Measurements from ENCODE around the gene TCERG1.

The TCERG1 gene

DNA sequence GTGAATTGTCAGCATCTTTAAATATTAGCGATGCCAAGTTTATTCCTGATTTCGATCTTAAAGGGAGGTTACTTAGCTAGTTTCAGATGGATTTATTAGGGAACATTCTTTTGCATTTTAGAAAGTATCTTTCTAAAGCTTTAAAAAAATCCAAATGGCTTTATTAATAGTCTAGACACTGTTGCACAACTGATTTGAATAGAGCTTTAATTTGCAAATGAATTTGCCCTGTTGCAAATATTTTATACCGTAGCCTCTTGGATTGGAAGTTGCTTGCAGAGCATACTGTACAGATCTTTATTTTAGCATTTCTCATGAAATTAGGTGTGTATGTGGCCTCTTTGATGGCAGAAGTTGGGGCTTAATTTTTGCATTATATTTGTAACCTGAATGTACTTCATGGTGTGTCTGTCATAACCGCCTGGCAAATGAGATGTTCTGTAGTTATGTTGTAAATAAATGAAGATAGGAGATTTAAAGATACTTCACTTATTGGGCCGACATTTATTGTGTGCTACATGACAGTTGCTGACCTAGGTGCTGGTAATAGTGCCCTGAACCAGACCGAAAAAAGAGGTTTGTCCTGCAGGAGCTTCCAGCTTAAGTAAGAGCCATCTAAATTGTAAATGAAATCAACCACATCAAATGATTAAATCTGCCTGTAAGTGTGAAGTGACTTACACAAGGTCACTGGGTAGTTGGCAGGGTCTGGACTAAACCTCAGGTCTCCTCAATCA lies 1.8 kb downstream of the TCERG1 start:
- no peak for DNase-seq (ENCODE audit: low read depth, low spot score)
- peak overlapping the region; percentile 93 for H3K4me3 ChIP-seq (ENCODE audit: low read length)

DNA sequence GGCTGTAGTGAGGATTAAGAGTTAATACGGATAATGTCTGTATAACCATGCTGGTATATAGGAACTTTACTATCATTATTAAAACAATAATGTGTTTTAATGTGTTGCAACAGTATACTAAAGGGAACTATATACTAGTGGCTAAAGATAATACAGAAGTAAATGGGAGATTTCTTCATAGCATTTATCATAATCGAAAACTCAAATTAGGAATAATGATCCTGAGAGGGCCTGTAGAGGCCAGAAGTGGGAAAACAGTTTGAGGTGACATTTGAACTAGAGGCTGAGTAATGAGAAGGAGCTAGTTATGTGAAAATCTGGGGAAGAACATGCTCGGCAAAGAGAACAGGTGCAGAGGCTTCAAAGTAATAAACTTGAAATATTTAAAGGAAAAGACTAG lies 2.9 kb downstream of the TCERG1 start:
- H3K4me3 ChIP-seq (ENCODE audit: low read length), result no peak overlapping the region
- DNase-seq (ENCODE audit: low read depth, low spot score), result no peak

DNA sequence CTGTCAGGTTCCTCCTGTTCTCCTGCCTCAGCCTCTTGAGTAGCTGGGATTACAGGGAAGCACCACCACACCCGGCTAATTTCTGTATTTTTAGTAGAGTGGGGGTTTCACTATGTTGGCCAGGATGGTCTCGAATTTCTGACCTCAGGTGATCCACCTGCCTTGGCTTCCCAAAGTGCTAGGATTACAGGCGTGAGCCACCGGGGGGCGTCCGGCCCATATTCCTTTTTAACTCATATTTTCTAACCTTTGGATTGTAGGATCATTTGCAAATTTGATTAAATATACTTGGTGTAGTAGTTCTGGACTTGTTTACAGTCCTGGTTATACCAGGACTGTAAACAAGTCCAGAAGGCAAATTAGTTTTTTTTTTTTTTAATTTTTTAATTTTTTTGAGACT lies 4.3 kb downstream of the TCERG1 start:
- no peak for DNase-seq (ENCODE audit: low read depth, low spot score)
- H3K4me3 ChIP-seq (ENCODE audit: low read length), result no peak overlapping the region

DNA sequence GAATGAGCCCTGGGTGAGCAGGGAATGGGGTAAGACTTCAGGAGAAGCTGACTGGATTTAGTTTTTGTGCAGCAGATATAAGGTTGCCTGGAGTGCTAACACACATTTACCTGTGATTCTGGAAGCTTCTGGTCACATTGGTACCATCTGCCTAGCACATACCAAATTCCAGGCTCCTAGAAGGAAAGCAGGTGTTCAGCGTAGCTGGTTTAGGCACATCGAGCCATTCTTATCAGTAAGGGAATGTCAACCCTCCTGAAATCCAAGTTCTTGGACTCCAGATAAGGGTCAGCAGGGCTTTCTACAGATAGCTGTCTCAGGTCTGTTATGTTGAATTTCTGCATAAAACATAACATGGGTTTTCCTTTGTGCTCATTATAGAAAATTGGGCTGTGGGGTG lies 10.3 kb downstream of the TCERG1 start:
- DNase-seq (ENCODE audit: low read depth, low spot score), result no peak
- H3K4me3 ChIP-seq (ENCODE audit: low read length), result no peak overlapping the region

DNA sequence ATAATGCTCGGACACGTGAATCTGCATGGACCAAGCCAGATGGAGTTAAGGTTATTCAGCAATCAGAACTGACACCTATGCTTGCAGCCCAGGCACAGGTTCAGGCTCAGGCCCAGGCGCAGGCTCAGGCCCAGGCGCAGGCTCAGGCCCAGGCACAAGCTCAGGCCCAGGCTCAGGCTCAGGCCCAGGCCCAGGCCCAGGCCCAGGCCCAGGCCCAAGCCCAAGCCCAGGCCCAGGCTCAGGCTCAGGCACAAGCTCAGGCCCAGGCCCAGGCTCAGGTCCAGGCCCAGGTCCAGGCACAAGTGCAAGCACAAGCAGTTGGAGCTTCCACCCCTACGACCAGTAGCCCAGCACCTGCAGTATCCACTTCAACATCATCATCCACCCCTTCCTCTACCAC lies 11.8 kb downstream of the TCERG1 start:
- no peak for DNase-seq (ENCODE audit: low read depth, low spot score)
- no peak overlapping the region for H3K4me3 ChIP-seq (ENCODE audit: low read length)

DNA sequence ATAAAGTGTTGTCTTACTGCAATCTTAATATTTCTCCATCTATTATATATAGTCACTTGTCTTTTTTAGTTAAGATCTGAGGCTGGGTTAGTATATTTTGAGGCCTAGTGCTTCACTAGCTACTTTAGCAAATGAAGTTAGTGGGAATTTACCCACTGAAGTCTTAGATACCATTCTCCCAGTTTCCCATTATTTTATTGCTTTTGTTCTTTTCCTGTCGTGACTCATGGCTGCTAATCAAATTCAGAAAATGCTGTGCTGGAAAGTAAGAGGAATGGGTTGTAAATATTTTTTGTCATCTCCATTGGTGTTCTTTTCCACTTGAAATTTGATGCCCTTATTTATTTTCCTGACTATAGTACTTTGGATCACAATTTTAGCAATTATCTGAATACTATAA lies 14.2 kb downstream of the TCERG1 start:
- no peak overlapping the region for H3K4me3 ChIP-seq (ENCODE audit: low read length)
- DNase-seq (ENCODE audit: low read depth, low spot score), result no peak

DNA sequence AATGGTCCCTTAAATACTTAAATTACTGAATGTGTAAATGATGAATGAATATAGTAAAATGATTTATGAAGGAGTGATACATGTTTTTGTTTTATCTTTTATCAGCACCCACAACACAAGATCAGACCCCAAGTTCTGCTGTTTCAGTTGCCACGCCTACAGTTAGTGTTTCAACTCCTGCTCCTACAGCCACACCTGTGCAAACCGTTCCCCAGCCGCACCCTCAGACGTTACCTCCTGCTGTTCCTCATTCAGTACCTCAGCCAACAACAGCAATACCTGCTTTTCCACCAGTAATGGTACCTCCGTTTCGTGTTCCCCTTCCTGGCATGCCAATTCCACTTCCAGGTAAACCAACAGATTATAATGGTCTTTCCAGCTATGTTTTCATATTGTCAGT lies 16.3 kb downstream of the TCERG1 start:
- DNase-seq (ENCODE audit: low read depth, low spot score), result peak; percentile 51
- H3K4me3 ChIP-seq (ENCODE audit: low read length), result no peak overlapping the region

DNA sequence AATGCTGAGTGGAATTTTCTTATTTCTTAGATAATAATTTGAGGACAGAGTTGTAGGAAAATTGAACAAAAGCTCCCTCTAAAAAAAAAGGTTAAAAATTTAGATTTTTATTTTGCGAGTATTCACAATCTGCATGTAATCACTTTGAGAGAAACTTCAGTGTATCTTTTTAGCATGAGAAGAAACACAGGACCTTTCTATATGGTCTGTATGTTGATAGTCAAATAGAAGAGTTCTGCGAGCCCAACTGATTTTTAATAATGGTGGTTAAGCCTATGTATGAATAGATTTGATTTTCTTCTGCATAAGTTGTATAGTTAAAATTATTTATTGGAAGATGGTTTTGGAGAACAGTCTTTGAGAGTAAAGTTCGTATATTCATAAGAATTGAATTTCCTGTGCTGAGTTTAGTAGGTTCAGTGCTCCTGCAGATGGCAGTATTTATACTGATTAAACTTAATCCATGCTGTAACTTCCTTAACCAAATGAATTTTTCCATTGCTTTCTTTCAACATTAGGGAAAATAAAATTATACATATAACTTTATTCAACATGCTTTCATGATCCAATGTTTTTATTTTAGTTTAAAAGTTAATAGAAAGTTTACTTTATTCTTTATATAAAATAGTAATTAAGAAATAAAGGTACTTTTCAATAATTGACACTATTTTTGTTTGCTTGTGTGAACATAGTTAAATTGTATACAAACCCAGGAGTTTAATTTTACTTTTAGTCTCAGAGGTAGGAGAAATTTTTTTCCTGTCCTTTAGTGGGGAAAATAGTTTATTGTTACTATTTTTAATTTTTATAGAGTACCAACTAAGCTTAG lies 19.6 kb downstream of the TCERG1 start:
- H3K4me3 ChIP-seq (ENCODE audit: low read length), result no peak overlapping the region
- no peak for DNase-seq (ENCODE audit: low read depth, low spot score)

DNA sequence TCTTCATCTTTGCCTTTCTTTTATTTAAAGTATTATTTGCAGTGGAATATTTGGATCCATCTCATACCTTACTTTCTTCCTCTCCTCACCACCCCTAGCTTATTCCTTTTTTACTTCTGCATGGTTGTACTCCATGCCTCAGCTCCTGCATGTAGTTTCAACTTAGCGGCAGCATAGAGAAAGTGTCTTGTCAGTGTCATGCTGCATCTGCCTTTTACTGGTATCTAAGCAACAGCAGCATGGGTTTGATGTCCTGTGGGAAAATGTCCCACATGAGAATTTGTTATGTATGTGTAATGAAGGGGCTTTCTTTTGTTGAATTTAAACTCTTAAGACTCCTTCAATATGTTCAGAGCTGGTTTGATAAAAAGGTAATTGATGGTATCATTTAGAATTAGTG lies 20.6 kb downstream of the TCERG1 start:
- DNase-seq (ENCODE audit: low read depth, low spot score), result no peak
- H3K4me3 ChIP-seq (ENCODE audit: low read length), result no peak overlapping the region

DNA sequence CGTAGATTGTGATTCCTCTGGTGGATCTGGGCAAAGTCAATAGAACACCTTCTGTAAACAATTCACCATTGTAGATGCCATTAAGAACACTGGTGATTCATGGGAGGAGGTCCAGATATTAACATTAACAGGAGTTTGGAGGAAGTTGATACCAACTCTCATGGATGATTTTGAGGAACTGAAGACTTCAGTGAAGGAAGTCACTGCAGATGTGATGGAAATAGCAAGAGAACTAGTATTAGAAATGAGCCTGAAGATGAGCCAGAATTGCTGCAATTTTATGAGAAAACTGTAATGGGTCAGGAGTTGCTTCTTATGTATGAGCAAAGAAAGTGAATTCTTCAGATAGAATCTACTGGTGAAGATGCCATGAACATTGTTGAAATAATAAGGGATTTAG lies 26.9 kb downstream of the TCERG1 start:
- no peak for DNase-seq (ENCODE audit: low read depth, low spot score)
- H3K4me3 ChIP-seq (ENCODE audit: low read length), result no peak overlapping the region

DNA sequence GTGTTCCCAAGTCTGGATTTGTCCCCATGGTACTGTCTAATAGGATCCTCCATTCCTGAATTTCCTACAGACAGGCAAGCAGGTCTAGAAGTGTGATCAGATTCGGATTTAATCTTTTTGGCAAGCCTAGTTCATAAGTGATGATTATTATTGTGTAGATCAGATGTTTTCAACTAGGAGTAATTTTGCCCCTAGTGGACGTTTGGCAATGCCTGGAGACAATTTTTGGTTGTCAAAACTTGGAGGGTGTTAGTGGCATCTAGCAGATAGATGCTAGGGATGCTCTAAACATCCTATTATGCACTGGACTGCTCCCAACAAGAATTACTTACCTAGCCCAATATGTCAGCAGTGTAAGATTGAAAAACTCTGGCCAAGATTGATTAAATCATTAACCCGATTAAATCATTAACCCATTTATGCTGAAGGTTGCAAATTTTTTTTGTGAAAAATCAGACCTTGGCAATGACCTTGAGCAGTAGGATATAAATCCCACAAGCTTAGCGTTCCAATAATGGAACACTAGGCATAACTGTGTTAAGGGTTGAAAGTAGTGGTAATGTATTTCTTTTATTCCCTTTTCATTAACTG lies 28.2 kb downstream of the TCERG1 start:
- H3K4me3 ChIP-seq (ENCODE audit: low read length), result no peak overlapping the region
- peak; percentile 6 for DNase-seq (ENCODE audit: low read depth, low spot score)

DNA sequence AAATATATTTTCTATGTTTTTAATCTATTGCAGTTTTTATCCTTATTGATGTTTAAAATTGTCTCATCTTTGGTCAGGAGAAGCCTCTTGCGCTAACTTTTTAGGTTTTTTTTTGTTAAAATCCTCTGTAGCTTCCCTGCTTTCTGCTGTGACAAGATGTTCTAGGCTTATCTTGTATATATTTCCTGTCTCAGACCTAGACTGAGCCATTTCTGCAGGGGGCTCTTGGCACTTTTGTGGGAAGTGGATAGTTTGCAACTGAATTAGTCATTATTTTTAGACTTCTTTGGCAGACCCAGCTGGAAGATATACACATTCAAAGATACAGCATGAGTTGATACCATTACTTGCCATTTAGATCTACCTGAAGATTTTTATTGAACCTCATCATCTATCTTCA lies 28.8 kb downstream of the TCERG1 start:
- DNase-seq (ENCODE audit: low read depth, low spot score), result no peak
- no peak overlapping the region for H3K4me3 ChIP-seq (ENCODE audit: low read length)

DNA sequence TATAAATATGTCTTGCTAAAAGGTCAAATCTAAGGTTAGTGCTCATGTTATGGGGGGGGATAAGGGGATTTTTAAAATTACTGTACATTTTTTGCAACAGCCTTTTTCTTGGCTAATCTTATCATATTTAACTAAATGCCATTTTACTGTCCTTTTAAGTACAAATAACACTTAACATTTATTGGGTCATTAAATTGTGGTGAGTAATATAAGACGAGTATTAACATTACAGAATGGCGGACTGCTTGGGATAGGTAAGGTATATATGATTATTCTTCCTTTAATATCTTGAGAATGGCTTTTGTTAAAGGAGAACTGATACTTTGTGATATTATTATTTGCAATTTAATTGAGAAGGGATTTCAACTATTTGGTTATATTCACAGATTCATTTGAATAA lies 35.6 kb downstream of the TCERG1 start:
- DNase-seq (ENCODE audit: low read depth, low spot score), result no peak
- no peak overlapping the region for H3K4me3 ChIP-seq (ENCODE audit: low read length)

DNA sequence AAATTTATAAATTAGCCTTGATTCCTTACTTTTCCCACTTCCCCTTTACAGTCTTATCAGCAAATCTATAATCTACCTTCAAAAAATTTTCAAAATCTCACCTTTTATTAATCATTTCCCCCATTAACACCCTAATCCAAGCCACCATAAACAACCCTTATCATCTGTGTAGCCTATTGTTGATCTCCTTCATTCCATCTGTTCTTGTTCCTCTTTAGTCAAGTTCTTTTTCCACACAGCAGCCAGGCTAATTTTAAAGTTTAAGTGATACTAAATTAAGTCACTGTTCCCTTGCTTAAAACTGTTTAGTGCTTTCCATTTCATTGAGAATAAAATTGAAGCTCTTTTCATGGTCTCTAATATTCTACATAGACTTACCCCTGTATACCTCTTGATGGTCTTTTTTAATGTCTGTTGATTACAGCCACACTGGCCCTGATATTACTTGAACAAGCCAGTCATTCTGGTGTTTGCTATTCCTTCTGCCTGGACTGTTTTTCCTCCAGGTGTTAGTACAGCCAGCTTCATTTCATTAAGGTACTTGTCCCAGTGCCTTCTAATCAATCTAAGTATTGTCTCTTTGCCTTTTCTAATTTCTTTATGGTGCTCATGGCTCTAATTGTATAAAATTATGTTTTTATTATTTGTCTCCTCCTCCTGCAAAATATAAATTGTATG lies 37.7 kb downstream of the TCERG1 start:
- no peak for DNase-seq (ENCODE audit: low read depth, low spot score)
- H3K4me3 ChIP-seq (ENCODE audit: low read length), result no peak overlapping the region

DNA sequence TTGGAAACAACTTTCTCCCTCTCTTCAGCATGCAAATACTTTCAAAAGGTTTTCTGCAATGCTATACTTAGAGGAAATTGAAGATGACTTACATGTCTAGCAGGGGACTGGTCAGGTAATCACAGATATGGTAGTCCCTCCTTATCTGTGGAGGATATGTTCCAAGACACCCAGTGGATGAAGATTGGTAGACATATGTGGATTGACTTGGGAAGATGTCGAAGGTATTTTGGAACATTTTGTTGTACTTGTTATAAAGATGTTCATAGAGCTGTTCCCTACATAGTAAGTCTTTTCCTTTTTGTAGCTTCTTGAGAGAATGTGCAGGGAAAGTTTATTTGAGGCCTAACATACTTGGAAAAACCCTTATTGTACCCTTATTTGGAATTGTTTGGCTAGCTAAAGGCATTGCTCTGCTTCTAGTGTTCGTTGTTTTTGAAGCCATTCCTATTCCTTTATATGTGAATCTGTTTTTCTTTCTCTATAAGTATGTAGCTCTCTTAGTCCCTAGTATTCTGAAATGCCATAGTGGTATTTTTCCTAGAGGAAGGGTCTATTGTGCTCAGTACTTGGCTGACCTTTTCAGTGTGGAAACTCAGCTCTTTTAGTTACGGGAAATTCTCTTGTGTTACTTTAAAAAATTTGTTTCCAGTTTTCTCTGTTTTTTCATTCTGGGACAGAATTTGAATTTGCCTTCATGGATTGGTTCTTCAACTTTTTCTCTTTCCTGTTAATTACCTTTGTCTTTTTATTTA lies 43.1 kb downstream of the TCERG1 start:
- no peak overlapping the region for H3K4me3 ChIP-seq (ENCODE audit: low read length)
- DNase-seq (ENCODE audit: low read depth, low spot score), result no peak

DNA sequence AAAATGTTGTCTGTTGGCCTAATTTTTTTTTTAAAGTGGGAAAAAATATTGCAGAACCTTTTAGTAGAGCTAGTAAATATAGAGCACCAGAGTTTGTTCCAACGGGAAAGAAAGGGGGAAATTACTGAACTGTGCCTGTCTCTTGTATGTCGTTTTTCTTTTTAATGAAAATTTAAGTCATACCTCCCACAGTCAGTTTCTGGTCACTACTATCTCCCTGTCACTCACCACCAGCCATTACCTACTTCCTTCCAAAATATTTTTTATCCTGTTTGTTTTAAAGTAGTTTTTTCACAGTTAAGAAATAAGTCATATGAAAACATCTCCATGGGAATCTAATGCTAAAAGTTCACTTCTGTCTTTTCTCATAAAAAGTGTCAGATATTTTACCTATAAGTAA lies 47.5 kb downstream of the TCERG1 start:
- H3K4me3 ChIP-seq (ENCODE audit: low read length), result no peak overlapping the region
- no peak for DNase-seq (ENCODE audit: low read depth, low spot score)

DNA sequence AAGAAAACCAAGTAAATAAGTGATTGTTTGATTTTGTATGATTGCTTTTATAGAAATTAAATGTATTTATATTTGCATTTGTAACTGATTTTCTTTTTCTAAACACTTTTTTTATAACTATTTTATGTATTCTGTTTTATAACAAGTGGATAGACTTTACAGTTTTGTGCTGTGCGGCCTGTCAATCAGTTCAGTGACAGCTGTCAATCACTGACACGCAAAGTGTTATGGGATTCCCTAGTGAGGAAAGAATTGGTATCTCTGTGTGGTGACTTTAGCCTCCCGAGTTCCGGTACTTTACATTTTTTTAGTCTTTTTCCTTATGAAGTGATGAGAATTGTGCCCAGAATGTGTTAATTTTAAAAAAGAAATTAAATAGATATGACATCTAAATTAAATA lies 52.5 kb downstream of the TCERG1 start:
- no peak for DNase-seq (ENCODE audit: low read depth, low spot score)
- no peak overlapping the region for H3K4me3 ChIP-seq (ENCODE audit: low read length)

DNA sequence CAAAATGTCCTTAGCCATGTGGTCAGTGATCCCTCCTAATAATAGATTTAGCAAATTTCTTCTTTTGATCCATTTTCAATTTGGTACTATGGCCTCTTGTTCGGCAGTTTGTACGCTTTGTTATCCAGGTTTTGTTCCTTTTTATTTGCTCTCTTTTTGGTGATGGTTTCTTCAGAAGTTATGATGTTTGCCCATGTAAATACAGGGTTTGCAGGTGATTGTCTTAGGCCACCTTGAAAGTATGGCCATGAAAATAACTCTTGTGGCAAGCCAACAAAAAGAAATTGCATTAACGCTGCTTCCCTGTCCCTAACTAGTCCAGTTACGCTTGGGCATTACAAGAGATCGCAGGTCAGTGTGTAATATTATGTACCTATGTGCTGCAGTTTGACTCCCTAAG lies 60.3 kb downstream of the TCERG1 start:
- no peak for DNase-seq (ENCODE audit: low read depth, low spot score)
- no peak overlapping the region for H3K4me3 ChIP-seq (ENCODE audit: low read length)

DNA sequence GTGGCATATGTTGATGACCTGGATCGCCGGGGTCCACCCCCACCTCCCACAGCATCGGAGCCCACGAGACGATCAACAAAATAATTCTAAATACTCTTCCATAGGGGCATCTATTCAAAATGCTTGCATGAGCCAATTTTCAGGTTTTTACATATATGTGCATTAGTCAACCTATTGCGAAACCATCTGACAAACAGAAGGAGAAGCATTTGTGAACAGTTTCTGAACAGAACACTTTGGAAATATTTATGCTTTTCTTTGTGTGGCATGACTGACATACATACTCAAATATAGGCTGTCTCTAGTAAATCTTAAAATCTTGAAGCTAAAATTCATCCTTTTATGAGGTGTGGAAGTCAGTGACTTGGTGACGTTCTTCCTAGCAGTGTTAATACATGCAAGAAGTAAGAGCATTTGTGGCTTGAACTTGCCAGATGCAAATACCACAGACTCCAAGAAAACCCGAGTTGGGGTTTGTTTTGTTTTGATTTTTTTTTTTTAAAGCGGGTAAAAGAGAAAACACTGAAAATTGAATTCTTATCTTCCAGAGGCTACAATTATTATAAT lies 63.5 kb downstream of the TCERG1 start:
- no peak overlapping the region for H3K4me3 ChIP-seq (ENCODE audit: low read length)
- DNase-seq (ENCODE audit: low read depth, low spot score), result no peak
